Natural killer cell treated with Interleukin-12 subunit alpha and Interleukin-12 subunit beta and Interleukin-15 and Interleukin-18, amount 100 ng/mL, for 72 hours (primary cell): ENCODE data around the gene GATD1. TPM values are rescaled to one million over a fixed set of nuclear protein-coding genes. Genes with fewer than 3 reads are reported as not detected.

ENCODE experiments used
- ATAC-seq, 2 donors: fragments of 150-1000 bp; cut with Tn5 transposase in 1 of 2; sonication (Bioruptor Pico), chemical (Tn5 transposase) in 1 of 2; 2 replicates each; pipeline ENCODE4 v1.10.0; 2021
- DNase-seq: peaks from one replicate; pipeline ENCODE4 v3.0.0; 2022; ENCODE audit warnings: low spot score
- H3K27ac Mint-ChIP-seq, 2 donors: 1 replicate in 1 of 2; 2 replicates in 1 of 2; pipeline ENCODE4 v1.8.0; 2022; ENCODE audit warnings: mixed read lengths in 2 of 2, mild to moderate bottlenecking in 1 of 2, moderate library complexity in 1 of 2
- H3K27me3 Mint-ChIP-seq, 2 donors: 1 replicate in 1 of 2; 2 replicates in 1 of 2; pipeline ENCODE4 v1.8.0; 2022; ENCODE audit warnings: mixed read lengths in 2 of 2
- H3K36me3 Mint-ChIP-seq: one replicate; pipeline ENCODE4 v1.8.0; 2022; ENCODE audit warnings: mixed read lengths
- H3K4me1 Mint-ChIP-seq, 2 donors: 1 replicate in 1 of 2; 2 replicates in 1 of 2; pipeline ENCODE4 v1.8.0; 2022; ENCODE audit warnings: low read depth in 2 of 2, mixed read lengths in 2 of 2, mild to moderate bottlenecking in 1 of 2
- H3K4me3 Mint-ChIP-seq: one replicate; pipeline ENCODE4 v1.8.0; 2022; ENCODE audit warnings: mixed read lengths
- H3K9me3 Mint-ChIP-seq: 2 replicates; pipeline ENCODE4 v1.8.0; 2022; ENCODE audit warnings: mixed read lengths
- total RNA-seq, 2 donors: library from RNA; stranded (reverse); gene quantifications; one replicate each; pipeline ENCODE4 v1.2.3, GENCODE V29; 2022

GATD1 gene
- total RNA-seq, 2 donors from 2014 or later: 42.2 to 99.7 TPM

DNA sequence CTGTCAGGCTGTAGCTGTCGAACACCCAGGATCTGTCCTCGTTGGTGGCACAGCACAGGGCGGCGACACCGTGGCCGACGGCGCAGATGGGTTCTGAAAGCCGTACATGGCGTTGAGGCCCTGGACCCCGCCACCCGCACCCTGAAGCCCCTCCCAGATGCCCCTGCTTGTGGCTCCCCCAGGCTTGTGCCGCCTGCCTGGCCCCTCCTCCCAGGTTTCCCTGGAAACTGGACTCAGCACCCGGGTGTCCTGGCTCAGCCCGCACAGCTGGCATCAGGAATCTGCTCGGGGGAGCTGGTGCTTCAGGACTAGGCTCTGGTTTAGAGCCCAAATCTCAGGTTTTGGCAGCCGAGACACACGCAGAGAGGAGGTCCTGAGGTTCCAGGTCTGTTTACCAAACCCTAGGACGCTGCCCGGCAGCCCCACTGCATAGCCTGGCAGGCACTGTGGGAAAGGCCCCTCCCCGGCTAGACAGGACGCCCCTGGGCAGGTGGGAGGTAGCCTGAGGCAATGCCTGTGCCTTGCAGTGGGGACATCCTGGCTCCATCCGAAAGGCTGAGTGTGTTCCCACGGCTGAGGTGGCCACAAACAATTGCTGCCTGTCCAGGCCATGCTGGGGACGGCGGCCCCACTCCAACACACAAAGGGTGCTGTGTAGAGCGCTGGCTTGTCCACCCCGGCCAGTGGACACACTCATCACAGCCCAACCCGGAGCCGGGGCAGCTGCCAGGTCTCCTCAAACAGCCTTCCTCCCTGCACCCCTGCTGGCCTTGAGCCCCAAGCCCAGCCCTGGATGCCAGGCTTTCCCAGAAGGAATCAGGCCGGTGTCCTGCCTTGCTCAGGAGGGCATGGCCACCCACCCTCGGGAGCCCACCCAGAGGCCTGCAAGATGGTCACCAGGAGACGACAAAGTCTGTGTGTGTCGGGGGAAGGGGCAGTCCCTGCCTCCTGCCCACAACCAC, 4.6 kb downstream of the GATD1 start:
- no peak overlapping the region for H3K4me3 Mint-ChIP-seq
- H3K4me1 Mint-ChIP-seq: peaks cover 0 to 13% of the 10 kb centered on the region in 2 donors
- DNase-seq: no peak
- no peaks in the 10 kb centered on the region for H3K9me3 Mint-ChIP-seq
- no peaks in the 10 kb centered on the region for H3K27me3 Mint-ChIP-seq
- H3K27ac Mint-ChIP-seq: no peak overlapping the region
- no peak for ATAC-seq
- H3K36me3 Mint-ChIP-seq: no peaks in the 10 kb centered on the region

DNA sequence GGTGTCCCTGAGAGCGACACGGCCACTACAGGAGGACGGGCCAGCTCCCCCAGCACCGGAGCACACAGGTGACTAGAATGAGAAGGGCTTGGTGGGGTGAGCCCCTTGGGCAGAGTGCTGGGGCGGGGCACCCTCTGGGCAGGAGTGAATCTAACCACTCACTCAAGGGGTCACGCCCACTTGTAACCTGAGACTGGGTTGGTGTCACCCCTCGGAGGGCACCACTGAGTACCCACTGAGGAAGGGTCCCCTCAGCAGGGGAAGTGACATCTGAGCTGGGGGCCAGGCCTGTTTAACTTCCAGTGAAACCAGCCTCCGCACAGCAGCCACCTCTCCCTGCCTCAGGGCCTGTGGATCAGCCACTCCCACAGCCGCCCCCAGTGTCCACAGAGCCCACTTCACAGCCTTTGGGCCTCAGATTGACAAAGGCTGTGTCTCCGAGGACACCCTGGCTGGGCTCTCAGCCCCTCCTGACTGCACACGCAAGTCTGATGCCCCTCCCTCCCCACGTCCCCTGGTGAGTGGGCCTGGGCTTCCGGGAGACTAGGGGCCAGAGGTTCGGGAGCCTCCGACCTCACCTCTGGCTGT, 5.6 kb downstream of the GATD1 start:
- peaks cover 0 to 13% of the 10 kb centered on the region in 2 donors for H3K4me1 Mint-ChIP-seq
- H3K27ac Mint-ChIP-seq: no peak overlapping the region
- H3K36me3 Mint-ChIP-seq: no peaks in the 10 kb centered on the region
- H3K4me3 Mint-ChIP-seq: no peak overlapping the region
- no peak for DNase-seq
- no peak for ATAC-seq
- H3K9me3 Mint-ChIP-seq: no peaks in the 10 kb centered on the region
- no peaks in the 10 kb centered on the region for H3K27me3 Mint-ChIP-seq

DNA sequence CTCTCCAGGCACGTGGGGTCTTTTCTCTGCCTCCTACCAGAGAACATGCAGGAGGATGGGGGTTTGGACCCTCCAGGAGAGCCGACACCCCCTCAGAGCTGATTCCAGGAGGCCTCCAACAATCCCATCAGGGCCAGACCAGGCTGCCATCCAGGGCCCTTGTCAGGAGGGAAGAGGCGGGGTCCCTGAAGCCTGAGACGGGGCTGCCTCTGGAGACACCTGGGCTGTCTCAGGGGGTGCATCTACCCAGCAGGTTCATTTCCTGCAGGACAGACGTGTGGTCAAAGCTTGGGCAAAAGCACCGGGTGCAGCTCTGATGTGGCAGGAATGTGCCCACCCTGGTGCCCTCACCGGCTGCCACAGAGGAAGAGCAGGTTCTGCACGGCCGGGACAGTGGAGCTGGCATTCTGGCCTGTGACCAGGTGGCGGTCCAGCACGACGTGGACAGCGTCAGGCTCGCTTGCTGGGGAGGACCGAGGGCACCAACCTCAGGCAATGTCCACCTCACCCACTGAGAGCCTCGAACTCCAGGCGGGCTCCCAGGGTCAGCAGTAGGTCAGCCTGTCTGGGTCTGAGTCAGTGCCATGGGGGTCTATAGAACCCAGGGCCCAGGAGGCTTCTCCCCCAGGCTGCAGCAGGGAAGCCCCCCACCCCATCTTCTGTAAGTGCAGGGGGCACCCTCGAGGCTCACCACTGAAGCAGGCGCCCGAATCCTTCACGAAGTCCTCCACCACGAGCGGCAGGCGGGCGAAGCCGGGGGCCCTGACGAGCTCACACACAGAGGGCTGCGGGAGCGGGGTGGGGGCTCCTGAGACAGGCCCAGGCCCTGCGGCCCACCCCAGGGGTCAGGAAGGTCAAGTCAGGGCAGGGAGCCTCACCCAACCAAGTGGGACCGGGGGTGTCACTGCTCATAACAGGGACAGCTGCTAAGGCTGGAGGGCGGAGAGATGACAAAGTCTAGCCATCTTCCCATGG, 6.4 kb downstream of the GATD1 start:
- DNase-seq (no peak), ATAC-seq (no peak)
- no peaks in the 10 kb centered on the region for H3K9me3 Mint-ChIP-seq
- no peaks in the 10 kb centered on the region for H3K27me3 Mint-ChIP-seq
- peaks cover 0 to 8% of the 10 kb centered on the region in 2 donors for H3K4me1 Mint-ChIP-seq
- H3K27ac Mint-ChIP-seq: no peak overlapping the region
- no peak overlapping the region for H3K4me3 Mint-ChIP-seq
- H3K36me3 Mint-ChIP-seq: no peaks in the 10 kb centered on the region

DNA sequence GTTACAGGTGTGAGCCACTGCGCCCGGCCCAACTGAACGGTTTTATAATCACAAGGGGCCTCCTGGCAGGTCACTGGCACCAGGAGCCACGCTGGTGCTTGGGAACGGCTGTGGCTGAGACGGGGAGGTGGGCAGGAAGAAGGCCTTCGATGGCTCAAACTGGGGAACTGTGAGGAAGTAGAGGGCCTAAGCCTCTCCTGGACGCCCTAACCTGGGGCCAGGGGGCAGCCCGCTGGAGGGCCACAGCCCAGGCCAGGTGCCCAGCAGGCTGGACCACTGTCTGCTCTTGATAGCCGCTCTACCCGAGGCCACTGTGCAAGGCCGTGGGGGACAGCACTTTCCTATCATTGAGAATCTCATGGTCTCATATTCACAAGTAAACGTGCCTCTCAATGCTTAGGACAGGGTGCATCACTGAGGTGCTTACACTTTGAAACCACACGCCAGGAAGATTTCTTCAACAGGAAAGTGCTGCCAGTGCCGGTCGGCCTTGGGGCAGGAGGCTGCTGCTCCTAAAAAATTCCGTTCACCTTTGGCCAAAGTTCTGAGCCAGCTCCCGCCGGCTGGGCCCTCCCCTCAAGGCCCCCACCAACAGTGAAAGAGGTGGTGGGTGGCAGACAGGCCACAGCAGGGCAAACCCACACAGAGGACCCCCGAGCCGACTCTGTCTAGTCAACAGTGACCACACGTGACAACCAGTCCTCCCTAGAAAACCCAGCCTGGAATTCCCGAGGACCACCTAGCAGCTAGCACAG, 7.2 kb downstream of the GATD1 start:
- Mint-ChIP-seq H3K4me1 (peaks cover 0 to 4% of the 10 kb centered on the region in 2 donors), H3K27ac (no peak overlapping the region), H3K4me3 (no peak overlapping the region), H3K36me3 (no peaks in the 10 kb centered on the region), H3K27me3 (no peaks in the 10 kb centered on the region), H3K9me3 (no peaks in the 10 kb centered on the region)
- DNase-seq (no peak), ATAC-seq (no peak)

DNA sequence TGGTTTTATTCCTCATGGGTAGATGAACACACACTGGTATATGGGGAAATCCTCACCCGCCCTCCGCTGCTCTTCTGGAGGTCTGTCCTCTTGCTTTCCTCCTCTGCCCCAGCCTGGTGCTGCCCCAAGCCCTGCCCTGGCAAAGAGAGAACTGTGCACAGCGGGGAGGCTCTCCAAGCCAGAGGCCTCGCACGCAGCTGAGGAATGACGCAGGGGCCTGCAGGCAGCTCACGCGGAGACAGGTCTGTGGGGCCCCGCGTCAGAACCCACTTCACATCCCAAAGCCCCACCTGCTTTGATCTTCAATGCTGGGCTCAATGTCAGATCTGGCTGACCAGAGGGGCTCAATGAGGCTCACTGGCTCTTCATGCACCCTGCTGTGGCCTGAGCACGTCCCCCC, 10.0 kb downstream of the GATD1 start:
- H3K36me3 Mint-ChIP-seq: no peaks in the 10 kb centered on the region
- no peaks in the 10 kb centered on the region for H3K27me3 Mint-ChIP-seq
- no peak overlapping the region for H3K4me3 Mint-ChIP-seq
- ATAC-seq (no peak), DNase-seq (no peak)
- H3K4me1 Mint-ChIP-seq: no peaks in the 10 kb centered on the region
- no peak overlapping the region for H3K27ac Mint-ChIP-seq
- no peaks in the 10 kb centered on the region for H3K9me3 Mint-ChIP-seq

DNA sequence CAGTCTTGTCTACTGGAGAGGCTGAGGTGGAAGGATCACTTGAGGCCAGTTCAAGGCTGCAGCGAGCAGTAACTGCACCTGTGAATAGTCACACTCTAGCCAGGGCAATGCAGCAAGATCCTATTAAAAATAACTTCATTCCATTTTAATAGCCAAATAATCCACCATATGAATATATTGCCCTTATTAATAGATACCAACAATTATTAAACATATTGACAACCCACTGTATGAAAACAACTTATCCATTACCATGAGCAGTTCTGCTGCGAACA, 10.4 kb downstream of the GATD1 start:
- Mint-ChIP-seq H3K27ac (no peak overlapping the region), H3K36me3 (no peaks in the 10 kb centered on the region)
- no peak for ATAC-seq

DNA sequence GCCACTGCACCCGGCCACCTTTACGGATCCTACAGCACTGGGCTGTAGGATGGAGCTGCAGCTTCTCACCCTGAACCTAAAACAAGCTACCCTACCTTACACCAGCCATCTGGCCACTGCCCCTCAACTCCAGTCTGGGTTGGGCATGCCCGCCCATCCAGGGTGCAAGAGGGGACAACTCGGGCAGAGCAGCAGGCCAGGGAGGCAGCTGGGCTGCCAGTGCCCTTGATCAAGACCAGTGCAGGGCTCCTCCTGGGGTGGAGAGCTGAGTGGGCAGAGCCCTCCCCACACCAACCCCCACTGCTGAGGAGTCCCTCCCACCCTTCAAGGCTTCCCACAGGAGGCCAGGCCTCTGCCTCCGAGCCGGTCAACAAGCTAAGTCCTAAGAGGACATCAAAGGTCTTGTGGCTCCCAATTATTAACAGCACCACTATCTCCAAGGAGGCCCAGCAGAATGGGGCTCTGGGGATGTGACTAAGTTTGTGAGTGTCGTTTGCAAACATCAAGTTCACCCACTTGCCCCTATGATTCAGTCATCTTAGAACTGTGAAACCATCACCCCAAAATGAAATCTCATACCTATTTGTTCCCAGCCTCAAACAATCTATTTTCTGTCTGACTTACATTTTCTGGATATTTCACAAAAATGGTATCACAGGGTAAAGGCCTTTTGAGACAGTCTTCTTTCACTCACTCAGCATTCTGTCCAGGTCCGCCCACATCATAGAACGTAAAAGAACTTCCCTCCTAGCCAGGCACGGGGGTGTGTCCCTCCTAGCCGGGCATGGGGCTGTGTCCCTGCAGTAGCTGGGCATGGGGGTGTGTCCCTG, 11.0 kb downstream of the GATD1 start:
- peak; percentile 34 for DNase-seq
- no peak for ATAC-seq
- Mint-ChIP-seq H3K4me3 (no peak overlapping the region), H3K27me3 (no peaks in the 10 kb centered on the region), H3K36me3 (no peaks in the 10 kb centered on the region), H3K4me1 (no peaks in the 10 kb centered on the region), H3K27ac (no peak overlapping the region), H3K9me3 (no peaks in the 10 kb centered on the region)

More for the DNA sequence above, 10.4 kb downstream of the GATD1 start:
- DNase-seq: no peak
- H3K4me1 Mint-ChIP-seq: no peaks in the 10 kb centered on the region
- no peaks in the 10 kb centered on the region for H3K27me3 Mint-ChIP-seq
- H3K4me3 Mint-ChIP-seq: no peak overlapping the region
- H3K9me3 Mint-ChIP-seq: no peaks in the 10 kb centered on the region

DNA sequence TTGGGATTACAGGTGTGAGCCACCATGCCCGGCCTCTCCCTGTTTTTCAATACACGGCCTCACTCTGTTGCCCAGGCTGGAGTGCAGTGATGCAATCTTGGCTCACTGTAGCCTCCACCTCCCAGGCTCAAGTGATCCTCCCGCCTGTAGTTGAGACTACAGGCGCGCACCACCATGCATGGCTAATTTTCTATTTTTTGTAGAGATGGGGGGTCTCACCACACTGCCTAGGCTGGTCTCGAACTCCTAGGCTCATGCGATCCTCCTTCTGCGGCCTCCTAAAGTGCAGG, 11.5 kb downstream of the GATD1 start:
- DNase-seq (peak; percentile 16), ATAC-seq (no peak)
- Mint-ChIP-seq H3K27ac (no peak overlapping the region), H3K9me3 (no peaks in the 10 kb centered on the region), H3K4me3 (no peak overlapping the region), H3K4me1 (no peaks in the 10 kb centered on the region), H3K27me3 (no peaks in the 10 kb centered on the region), H3K36me3 (no peaks in the 10 kb centered on the region)

DNA sequence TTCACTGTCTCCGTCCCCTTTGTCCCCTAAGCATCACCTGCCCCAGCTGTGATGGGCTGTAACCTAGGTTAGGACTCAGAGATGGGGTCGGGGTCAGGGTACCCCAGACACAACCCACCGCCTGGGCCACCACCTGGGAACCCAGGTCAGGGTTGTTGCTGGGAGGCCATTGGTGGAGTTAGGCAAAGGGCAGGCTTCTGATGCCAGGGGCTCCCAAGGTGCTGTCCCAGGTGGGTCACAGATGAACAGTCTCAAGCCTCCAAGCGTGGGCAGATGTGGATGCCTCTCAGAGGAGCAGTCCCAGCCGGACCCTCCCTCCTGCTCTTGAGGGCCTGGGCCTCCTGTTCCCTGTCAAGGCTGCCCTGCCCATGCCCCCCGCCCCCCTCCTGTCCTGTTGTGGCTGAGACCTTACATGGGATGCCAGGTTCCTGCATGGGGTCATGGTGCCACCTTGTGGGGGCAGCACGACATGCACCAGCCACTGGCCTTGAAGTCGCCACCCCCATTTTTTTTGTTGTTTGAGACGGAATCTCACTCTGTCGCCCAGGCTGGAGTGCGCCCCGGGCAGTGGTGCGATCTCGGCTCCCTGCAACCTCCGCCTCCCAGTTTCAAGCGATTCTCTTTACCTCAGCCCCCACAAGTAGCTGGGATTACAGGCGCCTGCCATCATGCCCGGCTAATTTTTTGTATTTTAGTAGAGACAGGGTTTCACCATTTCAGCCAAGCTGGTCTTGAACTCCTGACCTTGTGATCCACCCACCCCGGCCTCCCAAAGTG, 12.1 kb downstream of the GATD1 start:
- Mint-ChIP-seq H3K4me1 (no peaks in the 10 kb centered on the region), H3K4me3 (no peak overlapping the region), H3K36me3 (no peaks in the 10 kb centered on the region), H3K27me3 (no peaks in the 10 kb centered on the region), H3K27ac (no peak overlapping the region), H3K9me3 (no peaks in the 10 kb centered on the region)
- ATAC-seq (peak; percentile 66 to 71), DNase-seq (peak; percentile 63)

DNA sequence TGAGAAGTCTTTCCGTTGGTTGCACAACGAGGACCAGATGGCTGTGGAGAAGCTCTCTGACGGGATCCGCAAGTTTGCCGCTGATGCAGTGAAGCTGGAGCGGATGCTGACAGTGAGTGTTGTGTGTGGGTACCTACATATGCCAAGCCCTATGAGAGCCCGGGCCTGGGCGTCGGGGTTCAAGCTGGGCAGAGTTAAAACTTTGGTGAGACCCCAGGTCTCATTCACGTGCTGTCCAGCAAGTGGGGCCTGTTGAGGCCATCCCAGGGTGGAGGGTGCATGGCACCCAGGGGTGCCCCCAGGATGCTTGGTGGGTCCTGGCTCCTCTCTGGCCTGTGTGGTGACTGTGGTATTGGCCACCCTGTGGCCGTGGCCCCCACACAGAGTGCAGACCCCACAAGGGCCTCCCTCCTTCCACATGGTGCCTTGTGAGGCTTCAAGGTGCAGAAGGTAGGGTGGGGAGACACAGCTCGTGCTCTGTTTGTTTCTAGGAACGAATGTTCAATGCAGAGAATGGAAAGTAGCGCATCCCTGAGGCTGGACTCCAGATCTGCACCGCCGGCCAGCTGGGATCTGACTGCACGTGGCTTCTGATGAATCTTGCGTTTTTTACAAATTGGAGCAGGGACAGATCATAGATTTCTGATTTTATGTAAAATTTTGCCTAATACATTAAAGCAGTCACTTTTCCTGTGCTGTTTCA, 12.8 kb downstream of the GATD1 start:
- no peak overlapping the region for H3K27ac Mint-ChIP-seq
- DNase-seq (peak; percentile 37), ATAC-seq (no peak)
- no peaks in the 10 kb centered on the region for H3K4me1 Mint-ChIP-seq
- H3K36me3 Mint-ChIP-seq: no peaks in the 10 kb centered on the region
- H3K4me3 Mint-ChIP-seq: no peak overlapping the region
- H3K27me3 Mint-ChIP-seq: no peaks in the 10 kb centered on the region
- no peaks in the 10 kb centered on the region for H3K9me3 Mint-ChIP-seq

DNA sequence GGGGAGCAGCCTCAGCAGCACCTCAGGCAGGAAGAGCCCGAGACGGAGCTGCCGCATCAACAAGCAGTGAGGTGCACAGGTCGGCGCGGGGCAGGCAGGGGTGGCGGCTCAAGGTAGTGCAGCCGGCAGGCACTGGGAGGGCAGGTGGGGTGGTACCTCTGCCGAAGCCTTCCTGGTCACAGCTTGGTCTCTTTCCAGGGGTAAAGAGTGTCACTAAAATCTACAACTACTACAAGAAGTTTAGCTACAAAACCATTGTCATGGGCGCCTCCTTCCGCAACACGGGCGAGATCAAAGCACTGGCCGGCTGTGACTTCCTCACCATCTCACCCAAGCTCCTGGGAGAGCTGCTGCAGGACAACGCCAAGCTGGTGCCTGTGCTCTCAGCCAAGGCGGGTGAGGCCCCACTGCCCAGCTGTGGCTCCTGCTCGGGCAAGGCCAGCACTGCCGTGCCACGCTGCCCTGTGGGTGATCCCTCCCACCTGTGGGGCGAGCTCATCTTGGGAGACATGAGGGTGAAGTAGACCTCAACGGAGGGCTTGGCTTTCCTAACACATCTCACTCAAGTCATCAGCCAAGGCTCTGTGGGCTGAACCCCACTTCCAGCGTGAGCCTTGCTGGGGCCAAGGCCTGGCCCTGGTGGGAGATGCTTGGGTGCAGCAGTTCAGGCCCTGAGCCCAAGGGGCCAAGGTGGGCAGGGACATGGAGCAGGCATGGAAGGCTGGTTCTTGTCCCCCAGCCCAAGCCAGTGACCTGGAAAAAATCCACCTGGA, 13.6 kb downstream of the GATD1 start:
- Mint-ChIP-seq H3K27me3 (no peaks in the 10 kb centered on the region), H3K4me1 (no peaks in the 10 kb centered on the region), H3K4me3 (no peak overlapping the region), H3K27ac (no peak overlapping the region), H3K9me3 (no peaks in the 10 kb centered on the region), H3K36me3 (no peaks in the 10 kb centered on the region)
- ATAC-seq: no peak
- DNase-seq: peak; percentile 37
